Hematopoietic multipotent progenitor cell (in vitro differentiated cells): Measurements from ENCODE around the gene TNN. TPM values are rescaled to one million over a fixed set of nuclear protein-coding genes. Genes with fewer than 3 reads are reported as not detected.
"Not testable (repeated sequence)": the region's sequence is repeated elsewhere in the genome, so short reads cannot be mapped to it uniquely, and the experiment has no call there.

Experiments
- DNase-seq, 3 donors: peaks; one replicate each; pipeline ENCODE4 v3.0.0-alpha.2; 2011 to 2015; ENCODE audit warnings: low read depth in 2 of 3, low spot score in 2 of 3
- total RNA-seq: library from RNA; depleted of rRNA; stranded (reverse); fragments of >200 nt; gene quantifications from one replicate; pipeline ENCODE4 v1.2.3, GENCODE V29; 2012

The TNN gene
- total RNA-seq, 1 donor: not detected

DNA sequence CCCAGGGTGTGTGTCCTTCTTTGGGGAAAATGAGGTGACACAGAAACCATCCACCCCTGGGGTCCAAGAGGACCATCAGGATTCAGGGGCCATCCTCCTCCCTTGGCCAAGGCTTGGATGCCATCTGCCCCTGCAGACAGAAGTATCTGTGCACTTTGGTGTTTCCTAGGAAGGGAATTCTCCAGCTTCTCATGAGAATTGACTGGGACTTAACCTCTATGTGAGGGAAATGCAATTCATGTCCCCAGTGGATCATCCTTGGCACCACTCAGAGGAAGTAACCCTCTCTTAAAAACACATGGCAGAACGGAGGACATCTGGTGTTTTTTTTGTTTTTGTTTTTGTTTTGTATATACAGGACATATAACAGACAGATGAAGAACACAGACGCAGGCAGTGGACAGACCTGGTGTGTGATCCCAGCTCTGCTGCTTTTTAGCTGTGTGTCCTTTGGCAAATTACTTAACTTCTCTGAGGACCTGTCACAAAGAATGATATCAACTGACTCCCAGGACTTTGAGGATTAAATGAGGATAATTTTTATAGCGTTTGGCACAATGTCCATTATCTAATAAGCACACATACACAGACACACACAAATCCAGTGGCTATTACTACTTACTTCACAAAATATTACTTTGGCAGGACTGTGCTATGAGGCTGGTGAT, 3.8 kb downstream of the TNN start:
- no peak for DNase-seq

DNA sequence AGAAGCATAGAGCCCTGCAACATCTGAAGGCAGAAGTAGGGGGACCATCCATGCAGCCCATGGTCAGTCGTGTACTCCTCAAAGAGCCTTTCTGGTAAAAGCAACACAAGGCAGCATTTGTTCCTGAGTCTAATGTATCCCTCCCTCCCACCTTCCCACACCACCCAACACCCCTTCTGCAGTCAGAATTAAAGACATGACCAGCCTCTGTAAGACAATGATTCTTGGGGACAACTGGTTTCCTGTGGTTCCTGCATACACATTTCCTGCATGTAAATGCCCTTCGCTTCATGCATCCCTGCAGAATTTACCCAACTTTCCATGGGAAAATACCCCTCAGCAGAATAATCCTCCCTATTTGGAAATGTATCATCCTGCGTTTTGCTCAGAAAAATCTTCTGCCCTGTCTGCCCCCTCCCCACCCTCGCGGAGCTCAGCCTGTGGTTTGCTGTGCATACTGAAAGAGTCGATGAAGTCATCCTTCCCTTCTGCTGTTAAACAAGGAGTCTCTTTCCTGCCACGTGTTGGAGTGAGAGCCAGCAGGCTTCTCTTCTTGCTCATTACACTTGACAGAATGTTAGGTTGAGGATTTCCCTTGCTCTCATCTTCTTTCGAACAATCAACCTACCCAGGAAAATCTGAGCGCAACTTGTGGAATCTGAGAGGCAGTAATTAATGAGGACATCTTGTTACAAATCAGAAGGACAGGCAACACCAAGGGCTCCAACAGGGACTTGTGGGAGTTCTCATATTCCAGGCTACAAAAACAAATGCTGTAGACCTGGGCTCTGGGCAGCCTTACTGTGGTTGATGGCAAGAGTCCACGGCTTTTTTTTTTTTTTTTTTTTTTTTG, 4.7 kb downstream of the TNN start:
- DNase-seq: peak in 2 of 3 donors; percentile 55 to 74

DNA sequence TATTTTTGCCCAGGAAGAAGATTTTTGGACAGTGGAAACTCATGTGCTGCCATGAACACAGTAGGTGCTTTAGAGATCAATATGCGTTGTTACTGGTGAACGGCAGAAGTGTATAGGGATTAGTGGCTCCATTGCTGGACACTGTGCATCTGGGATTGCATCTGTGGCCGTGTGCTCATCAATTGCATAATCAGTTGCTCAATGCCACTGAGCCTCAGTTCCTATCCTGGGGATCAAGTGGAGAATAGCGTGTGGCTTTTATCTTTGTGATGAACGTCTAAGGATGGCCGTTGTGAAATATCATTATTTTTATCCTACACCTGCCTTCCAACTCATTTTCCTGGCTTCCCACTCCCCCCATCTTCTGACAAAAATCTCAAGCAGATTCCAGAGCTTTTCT, 5.4 kb downstream of the TNN start:
- DNase-seq: no peak

DNA sequence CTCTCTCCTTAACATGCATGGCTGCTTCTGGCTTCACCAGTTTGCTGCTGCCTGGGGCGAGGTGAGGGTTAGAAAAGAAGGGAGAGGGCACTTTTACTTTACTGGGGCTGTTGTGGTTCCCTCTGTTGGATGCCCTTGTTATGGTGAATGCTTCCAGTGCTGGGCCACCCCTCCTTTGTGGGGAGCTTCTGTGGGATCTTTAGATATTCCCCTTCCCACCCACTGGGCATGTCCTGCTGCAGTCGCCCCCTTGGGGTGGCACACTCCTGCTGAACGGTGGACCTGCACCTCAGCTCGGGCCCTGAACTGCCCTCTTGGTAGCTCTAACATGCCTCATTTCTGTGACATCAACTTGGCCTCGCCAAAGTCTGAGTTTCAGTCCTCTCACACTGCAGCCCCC, 6.0 kb downstream of the TNN start:
- no peak for DNase-seq

DNA sequence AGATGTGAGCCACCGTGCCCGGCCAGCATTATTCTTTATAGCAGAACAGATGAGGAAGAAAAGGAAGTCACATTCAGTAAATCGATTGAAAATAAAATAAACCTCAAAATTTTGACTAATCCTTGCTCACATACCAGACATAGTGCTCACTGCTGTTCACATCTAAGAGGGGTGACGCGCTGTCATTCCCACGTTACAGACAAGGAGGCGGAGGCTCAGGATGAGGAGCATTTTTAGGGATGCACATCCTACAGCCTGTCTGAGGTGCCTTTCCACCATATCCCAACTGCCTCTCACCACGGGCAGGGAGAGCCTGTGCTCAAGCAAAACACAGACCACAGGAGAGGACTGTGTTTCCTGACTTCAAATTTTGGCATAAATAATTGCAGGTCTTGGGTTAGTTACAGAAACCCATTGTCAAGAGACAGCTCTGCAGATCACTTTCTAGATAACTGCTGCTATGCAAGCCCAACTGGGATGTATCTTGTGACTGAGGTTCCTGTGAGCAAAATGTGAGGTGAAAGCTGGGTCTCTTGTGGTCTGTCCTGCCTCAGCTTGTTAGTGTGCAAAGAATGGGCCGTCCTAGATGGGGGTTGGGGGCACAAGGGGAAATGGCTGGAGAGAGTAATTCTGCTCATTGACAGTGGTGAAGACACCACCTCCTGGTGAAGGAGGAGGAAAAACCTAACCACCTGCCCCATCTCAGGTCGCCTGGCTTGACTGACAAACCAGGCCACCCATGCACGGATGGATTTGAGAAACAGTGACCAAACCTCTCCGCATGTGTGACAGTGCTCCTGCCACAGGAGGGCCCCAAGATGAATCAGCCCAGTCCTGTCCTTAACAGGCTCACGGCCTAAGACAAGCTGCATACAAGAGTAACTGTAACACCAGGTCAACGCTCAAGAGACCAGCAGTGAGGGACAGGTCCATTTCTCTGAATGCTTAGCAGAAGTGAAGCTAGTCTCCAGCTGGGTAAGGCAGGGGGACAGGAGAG, 8.2 kb downstream of the TNN start:
- peak in 1 of 3 donors; percentile 58 for DNase-seq

DNA sequence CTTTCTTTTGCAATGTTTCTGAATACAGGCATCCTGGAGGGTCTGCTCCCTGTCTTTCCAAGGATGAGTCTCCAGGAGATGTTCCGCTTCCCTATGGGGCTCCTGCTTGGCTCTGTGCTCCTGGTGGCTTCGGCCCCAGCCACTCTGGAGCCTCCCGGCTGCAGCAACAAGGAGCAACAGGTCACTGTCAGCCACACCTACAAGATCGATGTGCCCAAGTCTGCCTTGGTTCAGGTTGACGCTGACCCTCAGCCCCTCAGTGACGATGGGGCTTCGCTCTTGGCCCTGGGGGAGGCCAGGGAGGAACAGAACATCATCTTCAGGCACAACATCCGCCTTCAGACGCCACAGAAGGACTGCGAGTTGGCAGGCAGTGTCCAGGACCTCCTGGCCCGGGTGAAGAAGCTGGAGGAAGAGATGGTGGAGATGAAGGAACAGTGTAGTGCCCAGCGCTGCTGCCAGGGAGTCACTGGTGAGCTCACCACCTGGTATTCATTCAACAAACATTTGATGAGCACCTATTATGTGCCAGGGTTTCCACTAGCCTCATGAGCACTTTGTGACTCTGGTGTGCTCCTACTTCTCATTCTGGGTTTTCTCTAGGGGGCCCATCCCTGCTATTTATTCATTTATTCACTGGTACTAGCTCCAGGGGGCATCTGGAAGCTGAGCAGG, 9.9 kb downstream of the TNN start:
- DNase-seq: no peak

DNA sequence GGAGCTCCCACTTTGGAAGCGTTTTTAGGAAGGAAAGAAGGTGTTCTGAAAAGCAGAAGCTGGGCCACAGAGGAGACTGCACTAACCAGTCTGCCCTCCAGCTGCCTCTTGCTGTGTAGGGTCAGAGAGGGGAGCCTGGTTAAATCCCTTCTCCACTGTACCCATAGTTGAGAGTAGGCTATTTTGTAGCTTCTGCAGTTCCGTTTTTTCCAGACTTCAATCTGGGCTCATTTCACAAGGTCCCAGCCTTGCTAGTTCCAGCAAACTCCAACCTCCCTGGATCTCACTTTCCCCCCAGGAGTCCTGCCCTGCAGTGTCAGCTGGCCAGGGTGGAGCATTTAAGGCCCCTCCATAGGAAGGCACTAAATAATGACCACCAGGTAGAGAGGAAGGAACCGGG, 11.0 kb downstream of the TNN start:
- no peak for DNase-seq

DNA sequence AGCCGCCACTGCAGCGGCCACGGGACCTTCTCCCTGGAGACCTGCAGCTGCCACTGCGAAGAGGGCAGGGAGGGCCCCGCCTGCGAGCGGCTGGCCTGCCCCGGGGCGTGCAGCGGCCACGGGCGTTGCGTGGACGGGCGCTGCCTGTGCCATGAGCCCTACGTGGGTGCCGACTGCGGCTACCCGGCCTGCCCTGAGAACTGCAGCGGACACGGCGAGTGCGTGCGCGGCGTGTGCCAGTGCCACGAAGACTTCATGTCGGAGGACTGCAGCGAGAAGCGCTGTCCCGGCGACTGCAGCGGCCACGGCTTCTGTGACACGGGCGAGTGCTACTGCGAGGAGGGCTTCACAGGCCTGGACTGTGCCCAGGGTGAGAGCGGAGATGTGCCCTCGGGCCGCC, 11.7 kb downstream of the TNN start:
- no peak for DNase-seq

DNA sequence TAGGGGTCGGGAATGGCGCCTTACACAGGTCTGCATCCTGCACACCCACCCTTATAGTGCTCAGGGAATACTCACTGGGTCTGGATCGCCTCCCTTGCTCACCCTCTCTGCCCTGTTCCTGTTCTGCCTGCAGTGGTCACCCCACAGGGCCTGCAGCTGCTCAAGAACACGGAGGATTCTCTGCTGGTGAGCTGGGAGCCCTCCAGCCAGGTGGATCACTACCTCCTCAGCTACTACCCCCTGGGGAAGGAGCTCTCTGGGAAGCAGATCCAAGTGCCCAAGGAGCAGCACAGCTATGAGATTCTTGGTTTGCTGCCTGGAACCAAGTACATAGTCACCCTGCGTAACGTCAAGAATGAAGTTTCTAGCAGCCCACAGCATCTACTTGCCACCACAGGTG, 12.4 kb downstream of the TNN start:
- no peak for DNase-seq

DNA sequence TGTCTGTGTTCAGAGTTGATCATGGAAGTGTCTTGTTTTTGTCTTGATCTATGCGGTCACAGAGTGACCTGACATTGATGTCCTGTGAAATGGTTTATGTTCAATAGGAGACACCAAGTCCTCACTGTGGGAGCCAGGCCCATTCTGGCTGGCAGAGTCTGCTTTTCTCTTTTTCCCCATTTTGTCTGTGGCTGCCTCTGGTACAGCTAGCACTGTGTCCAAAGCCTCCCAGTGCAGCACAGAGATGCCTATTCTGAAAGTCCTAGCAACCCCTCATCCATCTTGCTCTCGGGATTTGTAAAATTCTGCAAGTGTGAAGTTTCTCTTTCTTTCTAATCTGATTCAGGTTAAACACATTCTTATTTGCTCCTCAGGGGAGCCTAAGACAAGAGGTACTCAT, 14.3 kb downstream of the TNN start:
- DNase-seq: no peak

DNA sequence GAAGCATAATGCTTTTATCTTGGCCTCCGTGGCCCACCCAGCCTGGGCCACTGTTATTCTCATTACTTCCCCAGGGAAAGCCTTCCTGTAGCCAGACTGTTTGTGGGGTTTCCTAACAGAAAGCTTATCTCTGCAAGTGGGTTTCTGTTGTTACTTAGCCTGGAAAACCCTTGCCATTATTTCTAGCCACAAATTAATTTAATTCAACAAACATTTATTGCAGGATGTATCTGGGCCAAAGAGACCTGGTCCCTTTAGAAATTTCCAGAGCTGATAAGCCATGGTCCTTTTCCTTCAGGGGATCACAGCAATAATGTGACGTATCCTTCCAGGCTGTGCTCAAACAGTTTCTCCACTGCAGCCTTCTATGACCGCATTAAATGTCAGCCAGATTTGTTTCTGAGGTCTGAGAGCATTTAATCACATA, 20.9 kb downstream of the TNN start:
- DNase-seq: no peak

DNA sequence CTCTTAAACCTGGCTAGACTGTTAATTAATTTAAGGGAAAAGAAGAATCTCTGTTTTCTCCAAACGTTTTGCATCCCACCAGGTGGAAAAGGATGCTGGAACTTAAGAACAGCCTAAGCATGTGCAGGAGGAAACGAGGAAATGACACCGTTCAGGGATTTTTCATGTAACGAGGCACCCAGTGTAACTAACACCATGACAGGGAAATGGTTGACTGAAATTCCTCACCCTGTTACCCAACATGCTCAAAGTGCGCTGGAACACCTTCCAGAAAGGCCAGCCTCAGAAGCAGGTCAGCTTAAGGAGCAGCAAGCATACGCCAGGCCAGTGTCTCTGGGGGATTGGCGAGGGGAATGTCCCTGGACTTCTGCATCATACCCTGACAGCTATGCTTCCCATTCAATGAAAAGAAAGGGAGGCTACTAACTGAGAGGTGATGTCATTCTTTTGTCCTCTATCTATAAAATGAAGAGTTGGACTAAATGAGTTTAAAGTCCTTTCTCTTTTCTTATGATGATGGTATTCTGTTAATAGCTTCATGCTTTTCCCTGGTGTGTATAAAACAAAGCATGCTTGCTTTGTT, 21.6 kb downstream of the TNN start:
- no peak for DNase-seq

DNA sequence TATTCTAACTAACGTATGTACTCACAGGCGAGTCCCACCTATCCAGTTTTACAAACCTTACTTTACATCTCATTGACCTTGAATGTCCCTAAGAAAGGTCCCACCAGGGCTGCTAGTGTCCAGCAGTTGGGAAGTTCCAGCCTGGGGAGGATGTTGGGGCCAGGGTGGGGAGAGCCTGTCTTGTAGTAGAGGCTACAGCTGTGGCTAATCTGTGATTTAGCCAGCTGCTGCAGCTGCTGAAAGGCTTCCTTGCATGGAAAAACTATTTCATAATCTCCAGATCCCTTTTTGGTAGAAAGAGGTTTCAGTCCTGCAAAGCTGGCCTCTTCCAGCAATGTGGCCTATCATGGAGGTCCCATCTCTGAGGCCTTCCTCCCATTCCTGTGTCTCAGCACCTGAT, 23.1 kb downstream of the TNN start:
- no peak for DNase-seq

DNA sequence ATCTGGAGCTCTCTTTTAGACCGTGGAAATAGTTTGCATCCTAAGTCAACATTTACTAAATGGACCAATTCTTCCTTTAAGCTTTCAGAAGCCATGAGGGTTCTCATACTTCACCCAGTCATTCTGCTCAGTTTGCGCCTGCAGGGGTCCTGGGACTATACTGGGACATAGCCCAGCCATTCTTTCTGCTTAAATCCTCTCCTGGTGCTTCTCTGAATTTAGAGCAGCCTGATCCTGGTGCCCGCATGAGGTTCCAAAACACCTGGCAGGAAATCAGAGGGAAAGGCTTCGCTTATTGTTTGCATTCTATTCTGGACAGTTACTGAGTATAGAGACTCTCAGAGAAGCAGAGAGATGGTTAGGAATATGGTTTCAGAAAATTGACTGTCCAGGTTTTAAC, 27.0 kb downstream of the TNN start:
- no peak for DNase-seq

DNA sequence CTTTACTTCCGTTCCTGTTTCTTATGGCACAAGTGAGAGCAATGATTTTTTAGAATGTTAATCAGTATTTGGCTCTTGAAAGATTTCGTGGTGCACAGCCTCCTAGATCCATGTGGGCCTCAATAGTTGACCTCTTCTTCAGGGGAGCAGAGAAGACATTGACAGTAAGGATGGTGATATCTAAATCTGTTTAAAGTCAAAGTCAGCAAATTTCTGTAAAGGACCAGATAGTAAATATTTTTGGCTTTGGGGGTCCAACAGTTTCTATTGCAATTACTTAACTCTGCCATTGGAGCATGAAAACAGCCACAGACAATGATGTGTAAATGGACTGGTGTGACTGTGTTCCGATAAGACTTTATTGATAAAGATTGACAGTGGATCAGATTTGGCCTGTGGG, 27.4 kb downstream of the TNN start:
- no peak for DNase-seq

DNA sequence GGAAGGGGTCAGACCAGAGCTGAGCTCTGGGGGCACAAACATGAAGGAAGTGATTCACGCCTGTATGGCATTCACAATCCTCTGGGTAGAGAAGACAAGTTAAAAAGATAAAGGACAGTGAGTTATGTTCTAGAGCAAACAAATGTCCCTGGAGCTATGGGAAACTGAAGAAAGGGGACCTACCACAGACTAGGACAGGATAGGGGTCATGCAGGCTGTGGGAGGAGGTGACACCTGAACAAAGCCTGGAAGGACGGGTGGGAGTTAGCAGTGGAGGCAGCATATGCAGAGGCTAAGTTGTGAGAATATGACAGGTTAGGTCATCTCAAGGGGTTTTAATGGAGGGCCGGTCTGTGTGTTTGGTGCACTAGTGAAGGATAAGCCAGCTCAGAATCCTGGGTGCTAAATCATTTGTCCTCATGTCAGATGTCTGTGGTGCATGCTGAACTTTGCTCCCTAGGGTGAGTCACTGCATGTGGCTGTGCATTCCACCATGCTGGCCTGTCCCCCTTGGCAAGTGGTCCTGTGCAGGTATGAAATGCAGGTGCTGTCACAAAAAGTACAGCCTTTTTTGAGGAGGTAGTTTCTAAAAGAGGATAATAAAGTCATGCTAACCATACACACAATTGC, 28.5 kb downstream of the TNN start:
- no peak for DNase-seq

DNA sequence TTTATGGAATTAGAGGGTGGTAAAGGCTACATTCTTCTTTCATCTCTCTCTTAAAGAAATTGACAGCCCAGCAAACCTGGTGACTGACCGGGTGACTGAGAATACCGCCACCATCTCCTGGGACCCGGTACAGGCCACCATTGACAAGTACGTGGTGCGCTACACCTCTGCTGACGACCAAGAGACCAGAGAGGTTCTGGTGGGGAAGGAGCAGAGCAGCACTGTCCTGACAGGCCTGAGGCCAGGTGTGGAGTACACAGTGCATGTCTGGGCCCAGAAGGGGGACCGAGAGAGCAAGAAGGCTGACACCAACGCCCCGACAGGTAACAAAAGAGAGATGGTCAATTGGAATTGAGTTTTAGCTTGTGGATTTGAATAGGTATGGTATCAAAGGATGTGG, 29.7 kb downstream of the TNN start:
- DNase-seq: no peak

DNA sequence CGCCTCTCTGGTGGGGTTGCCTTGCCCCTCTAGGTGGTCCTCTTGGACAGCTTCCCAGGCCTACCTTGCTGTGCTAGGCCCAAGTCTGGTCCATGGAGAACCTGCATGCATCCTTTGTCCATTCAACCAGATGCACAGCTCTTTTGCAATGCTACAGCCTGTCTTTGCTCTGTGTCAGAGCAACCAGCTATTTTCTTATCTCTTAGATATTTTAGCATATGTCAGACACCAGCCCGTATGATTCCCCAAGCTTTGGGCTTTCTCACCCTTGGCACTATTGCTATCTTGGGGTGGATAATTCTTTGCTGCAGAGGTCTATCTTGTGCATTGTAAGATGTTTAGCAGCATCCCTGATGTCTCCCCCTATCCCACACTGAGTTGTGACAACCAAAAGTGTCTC, 32.3 kb downstream of the TNN start:
- DNase-seq: no peak

DNA sequence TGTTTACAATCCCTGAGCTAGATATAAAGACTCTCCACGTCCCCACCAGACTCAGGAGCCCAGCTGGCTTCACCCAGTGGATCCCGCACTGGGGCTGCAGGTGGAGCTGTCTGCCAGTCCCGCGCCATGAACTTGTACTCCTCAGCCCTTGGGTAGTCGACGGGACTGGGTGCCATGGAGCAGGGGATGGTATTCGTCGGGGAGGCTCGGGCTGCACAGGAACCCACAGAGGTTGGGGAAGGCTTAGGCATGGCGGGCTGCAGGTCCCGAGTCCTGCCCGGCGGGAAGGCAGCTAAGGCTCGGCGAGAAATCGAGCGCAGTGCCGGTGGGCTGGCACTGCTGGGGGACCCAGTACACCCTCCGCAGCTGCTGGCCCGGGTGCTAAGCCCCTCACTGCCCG, 34.5 kb downstream of the TNN start:
- DNase-seq: not testable (repeated sequence)

DNA sequence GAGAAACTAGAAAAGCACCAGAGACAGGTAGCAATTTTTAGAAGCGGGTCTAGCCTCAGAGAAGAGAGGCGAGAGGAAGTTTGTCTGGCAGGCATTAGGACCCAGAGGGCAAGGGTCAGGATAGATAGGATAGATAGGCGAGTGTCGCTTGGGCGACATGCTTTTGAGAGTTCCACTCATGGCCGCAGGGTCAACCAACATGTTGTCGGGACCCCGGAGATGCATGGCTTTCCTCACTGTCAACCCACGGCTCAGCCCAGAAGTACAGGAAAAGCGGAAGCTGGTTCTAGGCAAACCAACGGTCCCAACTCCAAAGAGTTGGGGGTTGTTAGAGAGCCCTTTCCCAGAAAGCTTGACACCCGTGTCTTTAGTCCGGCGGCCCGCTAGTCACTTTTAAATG, 38.9 kb downstream of the TNN start:
- not testable (repeated sequence) for DNase-seq
